Activated CD4-positive, CD25-positive, alpha-beta regulatory T cell treated with anti-CD3 and anti-CD28 coated beads, Interleukin-2, amount 50 U/mL, for 16 hours (primary cell): ENCODE results near the gene TKTL1.
"Not testable (repeated sequence)": the region's sequence is repeated elsewhere in the genome, so short reads cannot be mapped to it uniquely, and the experiment has no call there.

Source experiments
- DNase-seq: peaks from one replicate; pipeline ENCODE4 v3.0.0-alpha.2; 2020; ENCODE audit warnings: low read depth, low spot score

TKTL1 gene

DNA sequence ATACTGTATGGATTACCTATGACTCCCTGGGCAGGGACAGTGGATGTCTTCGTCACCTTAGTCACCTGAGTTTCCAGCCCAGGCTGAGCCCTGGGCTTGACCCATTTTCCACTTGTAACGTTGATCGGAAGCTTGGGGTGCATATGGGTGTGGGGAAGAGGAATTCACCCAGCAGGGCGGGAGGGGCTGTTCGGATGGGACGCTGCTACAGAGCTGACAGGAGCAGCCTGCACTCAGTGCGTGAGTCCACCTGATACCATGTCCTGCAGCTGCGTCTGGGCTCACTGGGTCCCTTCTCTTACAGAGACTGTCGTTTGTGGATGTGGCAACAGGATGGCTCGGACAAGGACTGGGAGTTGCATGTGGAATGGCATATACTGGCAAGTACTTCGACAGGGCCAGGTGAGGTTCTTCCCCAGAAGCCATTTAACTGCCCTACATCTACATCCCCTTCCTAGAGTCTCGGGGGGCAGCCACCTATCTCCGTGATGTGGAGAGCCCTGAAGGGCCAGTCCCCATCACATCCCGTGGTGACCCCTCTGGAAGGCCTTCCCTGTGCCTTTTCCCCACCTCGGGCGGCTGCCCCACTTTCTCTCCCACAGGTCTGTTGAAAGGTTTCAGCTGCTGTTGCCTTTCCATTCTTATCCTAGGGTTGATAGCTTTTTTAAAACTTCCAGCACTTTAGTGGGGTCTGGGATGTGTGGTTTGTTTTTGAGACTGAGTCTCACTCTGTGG, 13.6 kb downstream of the TKTL1 start:
- no peak for DNase-seq

DNA sequence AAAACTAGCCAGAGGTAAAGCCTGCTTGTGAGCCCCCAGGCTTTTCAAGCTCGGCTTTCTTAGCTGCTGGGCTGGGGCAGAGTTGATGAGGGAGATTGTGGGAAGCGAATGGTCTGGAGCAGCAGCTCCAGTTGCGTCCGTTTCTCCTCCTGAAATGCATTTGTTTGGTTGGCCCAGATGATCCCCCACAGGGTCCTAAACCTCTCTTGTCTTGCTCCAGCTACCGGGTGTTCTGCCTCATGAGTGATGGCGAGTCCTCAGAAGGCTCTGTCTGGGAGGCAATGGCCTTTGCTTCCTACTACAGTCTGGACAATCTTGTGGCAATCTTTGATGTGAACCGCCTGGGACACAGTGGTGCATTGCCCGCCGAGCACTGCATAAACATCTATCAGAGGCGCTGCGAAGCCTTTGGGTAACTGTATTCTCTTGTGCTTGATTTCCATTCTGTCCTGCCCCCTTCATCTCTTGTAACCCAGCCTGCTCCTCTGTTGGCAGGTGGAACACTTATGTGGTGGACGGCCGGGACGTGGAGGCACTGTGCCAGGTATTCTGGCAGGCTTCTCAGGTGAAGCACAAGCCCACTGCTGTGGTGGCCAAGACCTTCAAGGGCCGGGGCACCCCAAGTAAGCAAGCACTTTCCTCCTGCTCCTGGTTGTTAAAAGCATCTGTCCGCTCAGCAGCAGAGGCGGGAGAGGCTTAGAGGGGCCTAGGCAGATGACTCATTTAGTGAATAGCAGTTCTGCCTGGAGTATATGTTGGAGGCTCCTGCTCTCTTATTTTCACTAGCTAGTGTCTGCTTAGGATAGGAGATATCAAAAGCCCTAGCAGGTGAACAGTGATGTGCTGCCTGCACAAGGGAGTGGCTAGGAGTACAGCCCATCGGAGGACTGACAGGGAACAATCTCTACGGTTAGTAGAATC, 15.3 kb downstream of the TKTL1 start:
- no peak for DNase-seq

DNA sequence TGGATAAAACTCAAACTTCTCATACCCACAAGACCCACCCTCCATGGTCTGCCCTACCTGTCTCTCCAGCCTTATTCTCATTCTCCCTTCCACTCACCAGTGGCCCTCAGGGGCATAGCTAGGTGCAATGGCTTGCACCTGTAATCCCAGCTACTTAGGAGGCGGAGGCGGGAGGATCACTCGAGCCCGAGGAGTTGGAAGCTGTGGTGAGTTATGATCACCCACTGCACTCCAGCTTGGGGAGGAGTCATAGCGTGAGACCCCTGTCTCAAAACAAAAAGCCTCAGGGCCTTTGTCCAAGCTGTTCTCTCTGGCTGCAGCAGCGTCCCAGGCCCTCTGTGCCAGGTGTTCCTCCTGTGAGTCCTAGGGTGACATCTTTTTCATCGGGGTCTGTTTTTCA, 16.5 kb downstream of the TKTL1 start:
- no peak for DNase-seq

DNA sequence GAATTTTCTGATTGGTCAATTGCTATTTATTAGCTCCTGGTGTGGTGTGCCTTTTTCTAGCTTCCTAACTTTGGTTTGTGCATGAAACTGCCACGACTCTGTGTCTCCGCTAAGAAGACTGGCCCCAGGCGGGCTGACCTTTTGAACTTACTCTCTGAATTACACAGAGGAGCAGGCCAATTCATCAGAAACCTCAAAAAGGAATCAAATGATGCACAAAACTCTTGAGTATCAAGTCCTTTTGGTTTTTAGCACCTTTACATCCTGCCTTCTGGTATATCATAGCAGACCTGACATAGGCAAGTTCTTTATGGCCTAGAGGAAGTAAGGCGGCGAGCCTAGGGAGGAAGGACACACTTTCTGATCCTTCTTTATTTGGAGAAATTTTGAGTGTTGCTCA, 17.6 kb downstream of the TKTL1 start:
- DNase-seq = no peak

DNA sequence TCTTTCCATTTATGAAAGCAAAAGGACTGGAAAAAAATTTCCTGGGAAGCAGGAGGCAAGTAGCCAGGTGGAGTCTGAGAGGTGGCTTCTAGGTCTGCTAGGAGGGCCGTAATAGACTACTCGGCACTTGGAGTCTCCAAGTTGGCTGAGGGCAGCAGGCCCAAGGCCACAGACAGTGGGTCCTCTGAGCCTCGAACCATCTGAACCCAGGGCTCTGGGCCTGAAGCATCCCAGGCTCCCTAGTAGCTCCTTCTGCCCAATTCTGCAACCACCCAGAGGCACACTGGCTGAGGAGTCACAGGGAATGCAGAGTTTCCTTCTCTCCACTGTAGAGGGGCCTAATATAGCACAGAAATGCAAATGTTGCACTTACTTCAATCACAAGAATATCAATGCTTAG, 19.8 kb downstream of the TKTL1 start:
- DNase-seq = no peak

DNA sequence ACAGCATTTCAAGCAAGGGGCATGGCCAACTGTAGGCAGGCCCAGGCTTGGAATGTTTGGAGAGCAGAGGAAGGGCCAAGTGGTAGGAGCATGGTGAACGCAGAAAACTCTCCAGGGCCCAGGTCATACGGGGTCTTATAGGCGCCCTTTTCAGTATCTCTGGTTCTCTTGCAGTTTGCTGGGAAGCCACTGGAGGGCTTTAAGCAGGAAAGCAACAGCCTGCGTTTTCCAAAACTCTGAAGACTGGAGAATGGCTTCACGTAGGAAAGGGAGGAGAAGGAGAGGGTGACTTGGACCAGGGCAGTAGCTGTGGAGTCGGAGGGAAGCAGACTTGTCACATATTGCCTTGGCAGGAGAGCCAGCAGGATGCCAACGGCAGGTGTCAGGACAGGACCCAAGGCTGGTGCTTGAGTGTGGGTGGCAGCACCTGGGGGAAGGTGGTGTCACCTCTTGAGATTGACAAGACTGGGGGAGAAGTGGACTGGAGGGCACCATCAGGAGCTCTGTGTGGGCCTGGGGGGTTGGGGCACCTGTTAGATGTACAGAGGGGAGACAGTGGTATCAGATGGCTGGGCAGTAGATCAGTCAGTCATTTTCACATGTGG, 21.9 kb downstream of the TKTL1 start:
- DNase-seq = no peak

DNA sequence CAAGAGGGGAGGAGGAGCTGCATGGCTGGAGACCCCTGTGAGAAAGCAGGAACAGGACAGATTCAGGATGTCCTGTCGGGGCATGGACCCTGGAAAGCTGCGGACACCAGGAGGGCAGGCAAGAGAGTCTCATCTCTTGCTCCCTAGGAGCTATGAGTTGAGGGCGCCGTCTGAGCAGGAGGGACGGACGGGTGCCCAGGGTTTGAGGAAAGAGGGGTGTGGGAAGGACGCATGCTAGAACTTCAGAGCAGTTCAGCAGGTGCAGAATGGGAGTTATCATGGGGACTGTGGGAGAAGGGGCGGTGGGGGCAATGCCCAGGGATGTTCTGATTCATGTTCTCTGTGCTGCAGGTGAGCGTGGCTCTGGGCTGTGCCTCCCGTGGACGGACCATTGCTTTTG, 24.8 kb downstream of the TKTL1 start:
- DNase-seq = no peak

DNA sequence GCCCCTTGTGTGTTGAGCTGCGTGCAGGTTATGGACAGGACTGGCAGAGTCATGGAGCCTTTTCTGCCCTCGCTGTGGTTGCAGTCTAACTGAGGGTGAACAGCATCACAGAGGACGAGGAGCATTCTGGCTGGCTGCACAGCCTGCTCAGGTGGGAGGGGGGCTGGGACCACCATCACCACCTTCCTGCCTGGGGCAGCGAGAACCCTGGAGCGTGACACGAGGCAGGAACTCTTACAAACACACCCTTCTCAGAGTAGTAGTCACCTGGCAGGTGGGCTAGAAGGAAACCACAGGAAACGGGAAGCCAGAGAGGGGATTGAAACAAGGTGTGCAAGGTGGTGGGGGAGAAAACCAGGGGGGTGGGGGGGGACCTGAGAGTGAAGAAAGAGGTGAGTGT, 25.6 kb downstream of the TKTL1 start:
- DNase-seq = no peak

DNA sequence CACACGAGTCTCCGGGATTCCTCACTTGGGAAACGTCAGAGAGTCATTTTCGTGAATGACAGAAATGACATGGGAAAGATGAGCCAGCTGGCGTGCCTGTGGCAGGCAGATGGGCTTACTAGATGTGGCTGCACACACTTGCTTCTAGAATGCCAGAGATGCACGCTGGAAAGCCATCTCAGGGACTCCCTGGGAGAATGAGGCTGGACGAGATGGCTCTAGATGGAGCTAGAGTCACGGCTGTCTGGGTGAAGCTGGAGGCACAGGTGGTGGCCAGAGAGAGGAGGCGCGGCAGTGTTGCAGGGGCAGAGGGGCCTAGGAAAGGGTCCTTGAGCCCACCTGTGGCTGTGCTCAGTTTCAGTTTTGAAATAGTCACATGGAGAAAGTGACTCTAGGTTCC, 26.0 kb downstream of the TKTL1 start:
- DNase-seq = no peak

DNA sequence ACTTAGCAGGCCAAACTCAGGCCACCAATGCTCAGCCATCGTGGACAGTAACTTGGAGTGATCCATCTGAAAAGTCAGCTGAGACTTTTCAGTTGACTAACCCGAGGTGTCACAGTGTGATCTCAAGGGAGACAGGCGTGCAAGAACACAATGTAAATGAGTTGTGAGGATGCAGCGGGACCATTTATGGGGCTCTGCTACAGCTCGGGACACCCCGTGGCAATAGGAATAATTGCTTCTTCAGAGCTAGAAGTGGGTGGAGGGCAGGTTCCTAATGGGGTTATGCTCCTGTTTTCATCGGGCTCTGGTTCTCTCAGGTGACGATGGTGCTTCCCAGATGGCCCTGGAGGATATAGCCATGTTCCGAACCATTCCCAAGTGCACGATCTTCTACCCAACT, 27.3 kb downstream of the TKTL1 start:
- no peak for DNase-seq

DNA sequence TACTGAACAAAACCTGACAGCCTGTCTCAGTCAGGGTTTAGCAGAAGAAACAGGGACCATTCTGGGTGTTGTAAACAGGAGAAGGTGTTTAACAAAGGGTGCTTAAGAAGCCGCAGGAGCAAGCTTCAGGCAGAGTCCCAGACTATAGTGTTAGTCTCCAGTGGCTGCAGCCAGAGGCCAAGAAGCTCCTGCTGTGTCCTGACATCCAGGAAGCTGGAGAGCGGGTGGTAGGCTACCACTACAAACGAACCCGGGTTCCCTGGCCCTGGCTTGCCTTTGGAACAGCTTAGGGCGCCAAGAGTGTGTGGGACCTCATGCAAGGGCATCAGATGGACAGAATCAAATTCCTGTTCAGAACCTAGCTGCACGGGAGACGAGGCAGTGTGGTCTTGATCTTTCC, 27.9 kb downstream of the TKTL1 start:
- no peak for DNase-seq

DNA sequence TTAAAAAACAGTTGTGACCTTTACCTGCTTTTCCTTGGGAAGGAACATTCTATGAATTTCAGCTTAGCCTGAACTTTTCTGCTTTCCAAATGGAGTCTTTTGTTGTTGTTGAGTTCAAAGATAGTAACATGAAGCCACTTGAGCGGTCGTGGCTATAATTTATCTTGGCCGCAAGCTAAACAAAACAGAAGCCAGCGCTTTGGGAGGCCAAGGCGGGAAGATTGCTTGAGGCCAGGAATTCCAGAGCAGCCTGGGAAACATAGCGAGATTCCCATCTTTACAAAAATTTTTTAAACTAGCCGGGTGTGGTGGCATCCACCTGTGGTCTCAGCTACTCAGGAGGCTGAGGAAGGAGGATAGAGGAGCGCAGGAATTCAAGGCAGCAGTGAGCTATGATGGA, 29.9 kb downstream of the TKTL1 start:
- DNase-seq = no peak

DNA sequence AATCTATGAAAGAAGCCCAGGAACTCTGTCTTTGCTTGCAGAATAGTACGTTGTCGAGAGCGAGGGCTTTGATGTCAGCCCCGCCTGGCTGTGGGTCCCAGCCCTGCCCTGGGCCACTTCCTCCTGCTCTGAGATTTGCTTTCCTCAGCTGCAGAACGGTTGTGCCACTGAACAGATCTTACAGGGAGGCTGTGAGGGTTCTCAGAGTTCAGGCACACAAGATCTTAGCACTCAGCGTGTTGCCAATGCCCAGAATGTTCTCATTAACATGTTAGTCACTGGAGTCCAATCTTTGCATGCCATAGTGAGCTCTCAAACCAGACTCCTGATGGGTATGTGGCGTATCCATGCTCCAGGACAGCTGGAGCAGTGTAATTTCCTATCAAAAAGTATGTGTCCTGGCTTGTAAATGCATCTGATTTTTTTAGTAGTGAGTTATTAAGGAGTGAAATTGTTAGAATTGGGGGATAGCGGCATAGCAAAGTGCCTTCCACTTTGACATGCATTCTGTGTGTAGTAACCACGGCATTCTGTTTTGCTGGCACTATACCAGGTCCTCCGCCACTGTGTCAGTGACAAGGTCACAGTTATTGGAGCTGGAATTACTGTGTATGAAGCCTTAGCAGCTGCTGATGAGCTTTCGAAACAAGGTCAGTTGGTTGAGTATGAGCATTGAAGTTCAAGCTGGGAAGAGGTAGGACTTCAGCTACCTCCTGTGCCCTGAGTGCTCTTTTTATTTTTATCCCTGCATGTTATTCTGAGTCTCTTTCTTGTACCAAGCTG, 31.6 kb downstream of the TKTL1 start:
- DNase-seq = no peak

DNA sequence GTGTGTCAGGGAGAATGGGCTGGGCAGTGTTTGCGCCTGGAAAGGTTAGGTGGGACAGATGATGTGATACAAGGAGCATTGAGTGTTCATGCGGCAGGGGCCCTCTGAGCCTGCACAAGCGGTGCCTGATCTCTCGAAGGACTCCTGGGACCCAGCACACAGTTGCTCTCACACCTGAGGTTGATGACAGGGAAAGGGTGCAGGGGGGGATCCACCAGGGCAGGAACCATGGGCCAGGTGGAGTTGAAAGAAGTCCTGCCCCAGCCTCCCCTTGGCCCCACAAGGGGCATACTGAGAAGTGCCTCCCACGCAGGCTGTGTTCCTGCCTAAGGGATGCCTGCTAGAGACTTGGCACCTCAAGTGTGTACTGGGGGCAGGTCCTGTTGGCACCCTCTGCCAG, 33.1 kb downstream of the TKTL1 start:
- DNase-seq = no peak

DNA sequence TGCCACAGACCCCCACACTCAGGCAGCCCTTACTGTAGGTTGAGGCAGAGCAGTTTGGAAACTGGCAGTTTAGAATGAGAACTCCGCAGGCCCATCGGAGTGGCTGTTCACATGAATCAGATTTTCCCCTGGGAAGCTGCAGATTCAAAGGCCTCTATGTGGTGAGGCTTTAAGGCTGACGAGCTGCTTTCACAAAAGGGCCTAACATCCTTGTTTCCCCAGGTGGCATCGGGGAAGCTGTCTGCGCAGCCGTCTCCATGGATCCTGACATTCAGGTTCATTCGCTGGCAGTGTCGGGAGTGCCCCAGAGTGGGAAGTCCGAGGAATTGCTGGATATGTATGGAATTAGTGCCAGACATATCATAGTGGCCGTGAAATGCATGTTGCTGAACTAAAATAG, 33.7 kb downstream of the TKTL1 start:
- DNase-seq = no peak

DNA sequence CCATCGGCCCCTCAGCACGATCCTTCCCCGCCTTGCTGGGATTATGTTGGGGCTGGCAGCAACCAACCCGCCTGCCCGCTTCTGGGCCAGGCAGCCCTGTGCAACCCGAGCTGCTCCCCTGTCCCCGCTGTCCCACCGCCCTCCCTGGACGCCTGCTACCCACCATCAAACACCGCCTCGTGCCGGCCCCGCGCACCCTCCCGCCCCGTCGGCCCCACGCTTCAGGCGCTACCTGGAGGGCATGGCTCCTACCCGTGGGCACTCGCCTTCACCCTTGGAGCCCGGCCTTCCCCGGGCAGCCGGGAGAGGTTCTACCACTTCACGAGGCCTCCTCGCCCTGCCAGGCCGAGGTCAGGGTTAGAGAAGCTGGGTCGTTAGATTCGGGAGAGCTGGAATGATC, 37.0 kb downstream of the TKTL1 start:
- DNase-seq = no peak

DNA sequence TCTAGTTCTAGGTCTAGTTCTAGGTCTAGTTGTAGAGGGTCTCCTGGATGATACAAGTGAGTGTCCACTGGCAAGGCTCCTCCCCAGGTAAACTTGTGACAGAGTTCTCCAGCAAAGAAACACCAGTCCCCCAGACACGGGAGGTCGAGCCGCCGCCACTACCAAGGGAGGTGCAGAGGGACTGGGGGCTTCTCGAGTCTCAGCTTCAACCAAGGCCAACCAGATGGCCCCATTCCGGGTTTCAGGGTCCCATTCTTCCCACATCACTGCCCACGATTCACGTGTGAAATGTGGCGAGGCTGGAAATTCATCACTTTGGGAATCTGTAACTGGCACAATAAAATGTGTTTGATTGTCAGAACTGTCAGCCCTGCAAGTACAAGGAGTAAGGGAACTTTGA, 37.5 kb downstream of the TKTL1 start:
- DNase-seq = no peak

DNA sequence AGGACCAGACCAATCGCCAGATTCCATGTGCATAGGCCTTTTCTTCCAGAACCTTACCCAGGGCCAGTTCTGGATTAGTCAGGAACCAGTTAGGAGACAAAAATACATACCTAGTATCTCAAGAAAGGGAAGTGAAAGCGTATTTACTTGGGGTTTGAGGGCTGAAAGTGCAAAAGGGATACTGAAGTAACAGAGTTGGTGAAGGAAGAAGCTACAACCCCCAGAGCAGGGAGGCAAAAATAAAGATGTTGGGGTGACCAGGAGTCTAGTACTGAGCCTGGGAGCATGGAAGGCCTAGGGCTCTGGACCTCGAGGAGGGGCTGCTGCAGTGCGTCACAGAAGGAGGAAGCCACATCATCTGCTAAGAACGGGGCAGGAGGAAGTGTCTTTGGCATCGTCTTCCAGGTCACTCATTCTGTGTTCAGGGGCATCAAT, 38.3 kb downstream of the TKTL1 start:
- DNase-seq = no peak

DNA sequence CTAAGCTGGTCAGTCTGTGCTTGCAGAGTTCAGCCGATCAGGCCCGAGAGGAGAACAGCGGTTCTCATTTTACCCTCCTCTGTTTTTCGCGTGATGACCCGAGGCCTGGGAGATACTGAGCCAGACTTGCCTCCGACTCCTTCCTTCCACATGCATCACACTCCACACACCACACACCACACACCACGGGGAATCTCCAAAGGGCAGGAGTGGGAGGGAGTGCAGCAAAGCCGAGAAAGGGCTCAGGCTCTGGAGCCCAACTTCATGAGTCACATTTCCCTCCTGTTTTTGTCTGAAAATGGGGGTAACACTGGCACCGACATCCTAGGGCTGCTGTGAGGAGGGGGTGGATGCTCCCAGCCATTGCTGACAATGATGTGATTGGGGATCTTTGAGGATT, 38.9 kb downstream of the TKTL1 start:
- DNase-seq = no peak

DNA sequence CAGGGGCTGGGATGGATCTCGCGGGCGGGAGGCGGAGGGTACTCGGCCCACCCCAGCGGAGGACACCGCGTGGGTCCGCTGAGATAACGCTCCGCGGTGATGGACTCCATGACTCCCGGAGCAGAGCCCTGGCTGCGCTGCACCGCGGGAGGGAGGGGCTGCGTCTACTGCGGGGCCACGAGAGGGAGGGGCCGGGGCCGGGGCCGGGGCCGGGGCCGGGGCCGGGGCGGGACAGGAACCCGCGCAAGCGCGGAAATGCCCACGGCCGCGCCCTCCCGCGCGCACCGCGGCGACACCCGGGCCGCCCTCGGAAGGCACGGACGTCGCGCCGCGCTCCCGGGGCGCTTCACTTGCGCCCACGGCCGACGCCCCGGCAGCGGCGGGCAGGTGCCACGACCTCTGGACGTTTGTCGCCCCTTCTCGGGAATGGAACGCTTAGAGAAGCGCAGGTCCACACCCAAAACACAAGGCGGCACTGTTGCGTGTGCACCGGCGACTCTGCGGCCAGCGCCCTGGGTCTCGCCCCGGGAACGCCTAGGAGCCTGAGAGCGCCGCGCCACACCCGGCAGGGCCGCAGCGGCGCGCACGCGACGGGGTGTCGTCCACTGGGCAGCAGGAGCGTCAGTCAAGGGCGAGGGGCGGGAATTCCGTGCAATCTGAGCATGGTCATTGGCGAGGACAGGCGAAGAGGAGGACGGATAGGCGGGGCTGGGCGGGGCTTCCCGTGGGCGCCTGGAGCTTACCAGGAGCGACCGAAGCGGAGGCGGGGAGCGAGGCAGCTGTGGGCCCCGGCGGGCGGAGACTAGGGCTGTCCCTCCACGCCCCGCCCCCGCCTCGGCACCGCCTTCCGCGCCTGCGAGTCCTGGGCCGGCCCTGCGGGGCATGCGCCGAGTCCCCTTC, 46.1 kb downstream of the TKTL1 start:
- DNase-seq = not testable (repeated sequence)

DNA sequence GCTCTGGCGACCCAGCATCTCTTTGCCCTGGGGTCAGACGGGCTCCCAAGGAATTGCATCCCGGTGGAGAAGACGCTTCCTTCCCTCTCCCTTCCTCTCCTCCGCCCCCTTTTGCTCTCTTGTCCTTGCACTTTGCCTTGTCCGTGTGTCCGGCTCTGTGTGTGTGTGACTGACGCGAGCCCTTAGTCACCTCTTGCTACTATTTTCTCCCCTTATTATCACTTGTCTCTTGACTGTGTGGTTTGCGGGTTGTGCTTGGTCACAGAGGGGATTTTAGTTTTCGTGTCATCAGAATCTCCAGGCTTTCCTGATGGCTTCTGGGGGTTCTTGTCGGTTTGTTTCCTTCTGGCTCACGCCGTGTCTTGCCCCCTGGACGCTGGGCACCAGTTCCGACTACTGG, 47.5 kb downstream of the TKTL1 start:
- not testable (repeated sequence) for DNase-seq
